Measurements from ENCODE around the gene C6orf118.

GRCh38 chr6:165325609-165326008 is 16.2 kb upstream of the C6orf118 start:
- TF ChIP-seq, protein P1, sequence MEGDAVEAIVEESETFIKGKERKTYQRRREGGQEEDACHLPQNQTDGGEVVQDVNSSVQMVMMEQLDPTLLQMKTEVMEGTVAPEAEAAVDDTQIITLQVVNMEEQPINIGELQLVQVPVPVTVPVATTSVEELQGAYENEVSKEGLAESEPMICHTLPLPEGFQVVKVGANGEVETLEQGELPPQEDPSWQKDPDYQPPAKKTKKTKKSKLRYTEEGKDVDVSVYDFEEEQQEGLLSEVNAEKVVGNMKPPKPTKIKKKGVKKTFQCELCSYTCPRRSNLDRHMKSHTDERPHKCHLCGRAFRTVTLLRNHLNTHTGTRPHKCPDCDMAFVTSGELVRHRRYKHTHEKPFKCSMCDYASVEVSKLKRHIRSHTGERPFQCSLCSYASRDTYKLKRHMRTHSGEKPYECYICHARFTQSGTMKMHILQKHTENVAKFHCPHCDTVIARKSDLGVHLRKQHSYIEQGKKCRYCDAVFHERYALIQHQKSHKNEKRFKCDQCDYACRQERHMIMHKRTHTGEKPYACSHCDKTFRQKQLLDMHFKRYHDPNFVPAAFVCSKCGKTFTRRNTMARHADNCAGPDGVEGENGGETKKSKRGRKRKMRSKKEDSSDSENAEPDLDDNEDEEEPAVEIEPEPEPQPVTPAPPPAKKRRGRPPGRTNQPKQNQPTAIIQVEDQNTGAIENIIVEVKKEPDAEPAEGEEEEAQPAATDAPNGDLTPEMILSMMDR (IDR thresholded peaks at IDR 0.05; ENCODE audit: poor library complexity), result no peak
- TF ChIP-seq EZH2 (IDR thresholded peaks at IDR 0.05; ENCODE audit: borderline replicate concordance), result no peak

All from hepatocyte (in vitro differentiated cells).